Small intestine (tissue), 7 donors: Measurements from ENCODE around the gene COLQ. TPM values are rescaled to one million over a fixed set of nuclear protein-coding genes. Genes with fewer than 3 reads are reported as not detected.

Experiments used
- DNase-seq, 2 donors: peaks; one replicate each; pipeline versions ENCODE4 v3.0.0 to v3.0.0-alpha.2; 2013
- FAIRE-seq: peaks from 2 replicates; lab custom pipeline; 2012; peaks lifted over from hg19 to GRCh38; lab: Jason Lieb, UNC
- H3K27ac ChIP-seq, 3 donors: one replicate each; pipeline ENCODE4 v1.5.1; 2013; ENCODE audit warnings: low read length in 2 of 3, mild to moderate bottlenecking in 2 of 3, control low read depth in 1 of 3, inconsistent platforms in 1 of 3, low read depth in 1 of 3, moderate library complexity in 1 of 3
- H3K27me3 ChIP-seq, 3 donors: one replicate each; pipeline ENCODE4 v1.6.1; 2013; ENCODE audit warnings: low read length in 3 of 3, inconsistent platforms in 1 of 3; ENCODE audit not compliant: control insufficient read depth in 3 of 3, insufficient read depth in 3 of 3
- H3K36me3 ChIP-seq, 3 donors: one replicate each; pipeline ENCODE4 v1.6.1; 2013; ENCODE audit warnings: low read length in 3 of 3, inconsistent platforms in 1 of 3, low read depth in 1 of 3, mild to moderate bottlenecking in 1 of 3, moderate library complexity in 1 of 3; ENCODE audit not compliant: control insufficient read depth in 3 of 3, insufficient read depth in 2 of 3
- H3K4me1 ChIP-seq, 3 donors: one replicate each; pipeline ENCODE4 v1.6.1; 2013; ENCODE audit warnings: low read length in 2 of 3, inconsistent platforms in 1 of 3, low read depth in 1 of 3, mild to moderate bottlenecking in 1 of 3, moderate library complexity in 1 of 3; ENCODE audit not compliant: control insufficient read depth in 3 of 3, insufficient read depth in 2 of 3
- H3K4me3 ChIP-seq, 3 donors: one replicate each; pipeline ENCODE4 v1.5.1; 2013; ENCODE audit warnings: low read length in 3 of 3, control low read depth in 1 of 3, inconsistent platforms in 1 of 3, low read depth in 1 of 3, mild to moderate bottlenecking in 1 of 3, moderate library complexity in 1 of 3
- H3K9me3 ChIP-seq, 2 donors: one replicate each; pipeline ENCODE4 v1.6.1; 2013; ENCODE audit warnings: low read depth in 1 of 2, low read length in 1 of 2; ENCODE audit not compliant: control insufficient read depth in 2 of 2, insufficient read depth in 1 of 2
- WGBS, 3 donors: extraction: QIAGEN DNeasy Blood & Tissue Kit; methylation state at CpG; one replicate each; pipeline ENCODE4 v1.1.7; 2013; 5-methylcytosine and 5-hydroxymethylcytosine counted together
- polyA plus RNA-seq, 4 donors: library from polyadenylated mRNA; stranded (reverse) in 3 of 4; unstranded in 1 of 4; fragments of 200-250 nt in 3 of 4; fragments of 120-200 nt in 1 of 4; gene quantifications; one replicate each; pipeline versions ENCODE4 v1.2.1 to v1.2.3, GENCODE V29; 2013
- donor health status: healthy with polysubstance abuse.
- donor health status: control.
- donor health status: control.
- donor health status: Bipolar disorder and iron deficiency.
- donor health status: healthy.

The COLQ gene
- polyA plus RNA-seq, 4 donors: 0.81 to 3.6 (median 2.0) TPM

GRCh38 chr3:15454965-15455364, 66.5 kb downstream of the COLQ start:
- FAIRE-seq (no peak), DNase-seq (no peak)
- Histone ChIP-seq H3K27me3 (no peaks in the 10 kb centered on the region), H3K36me3 (peaks cover 0 to 24% (median 0%) of the 10 kb centered on the region in 3 donors), H3K4me1 (no peaks in the 10 kb centered on the region), H3K27ac (no peak overlapping the region), H3K9me3 (peaks cover 0 to 3% of the 10 kb centered on the region in 2 donors), H3K4me3 (no peak overlapping the region)

GRCh38 chr3:15453991-15454625, 67.4 kb downstream of the COLQ start:
- WGBS, 3 donors: 80 to 82% (median 81%) methylated on average over 9 of the region's 9 CpGs
- Histone ChIP-seq H3K4me1 (no peaks in the 10 kb centered on the region), H3K9me3 (peaks cover 0 to 3% of the 10 kb centered on the region in 2 donors), H3K27me3 (no peaks in the 10 kb centered on the region), H3K27ac (no peak overlapping the region), H3K36me3 (peaks cover 0 to 30% (median 0%) of the 10 kb centered on the region in 3 donors), H3K4me3 (no peak overlapping the region)
- FAIRE-seq (no peak), DNase-seq (no peak)

GRCh38 chr3:15453501-15453900, 68.0 kb downstream of the COLQ start:
- no peak for FAIRE-seq

GRCh38 chr3:15452961-15453360, 68.5 kb downstream of the COLQ start:
- Histone ChIP-seq H3K27ac (no peak overlapping the region), H3K36me3 (peaks cover 0 to 30% (median 0%) of the 10 kb centered on the region in 3 donors), H3K4me3 (no peak overlapping the region), H3K4me1 (no peaks in the 10 kb centered on the region), H3K27me3 (no peaks in the 10 kb centered on the region), H3K9me3 (no peaks in the 10 kb centered on the region)
- no peak for DNase-seq
- no peak for FAIRE-seq
- WGBS, 3 donors: 88 to 91% (median 88%) methylated on average over 5 of the region's 5 CpGs

More at GRCh38 chr3:15453501-15453900, 68.0 kb downstream of the COLQ start:
- Histone ChIP-seq H3K4me3 (no peak overlapping the region), H3K36me3 (peaks cover 0 to 30% (median 0%) of the 10 kb centered on the region in 3 donors), H3K27ac (no peak overlapping the region), H3K27me3 (no peaks in the 10 kb centered on the region), H3K9me3 (peaks cover 0 to 2% of the 10 kb centered on the region in 2 donors), H3K4me1 (no peaks in the 10 kb centered on the region)
- DNase-seq: no peak
- 90 to 92% (median 90%) methylated on average over 8 of the region's 8 CpGs for WGBS, 3 donors

GRCh38 chr3:15452156-15452555, 69.3 kb downstream of the COLQ start:
- Histone ChIP-seq H3K27me3 (no peaks in the 10 kb centered on the region), H3K36me3 (peaks cover 0 to 30% (median 0%) of the 10 kb centered on the region in 3 donors), H3K27ac (no peak overlapping the region), H3K9me3 (no peaks in the 10 kb centered on the region), H3K4me3 (no peak overlapping the region), H3K4me1 (no peaks in the 10 kb centered on the region)
- DNase-seq (no peak), FAIRE-seq (no peak)
- WGBS, 3 donors: 87 to 88% (median 87%) methylated on average over 9 of the region's 9 CpGs

- Histone ChIP-seq H3K27me3 (no peaks in the 10 kb centered on the region), H3K27ac (no peak overlapping the region), H3K4me1 (no peaks in the 10 kb centered on the region), H3K36me3 (peaks cover 0 to 30% (median 0%) of the 10 kb centered on the region in 3 donors), H3K9me3 (no peaks in the 10 kb centered on the region), H3K4me3 (no peak overlapping the region)
- no peak for FAIRE-seq
- no peak for DNase-seq
- WGBS, 3 donors: 89 to 91% (median 90%) methylated on average over 18 of the region's 18 CpGs
Observed at GRCh38 chr3:15451216-15452113, 70.0 kb downstream of the COLQ start.

GRCh38 chr3:15450438-15451215, 70.9 kb downstream of the COLQ start:
- H3K27me3 ChIP-seq: no peaks in the 10 kb centered on the region
- no peaks in the 10 kb centered on the region for H3K4me1 ChIP-seq
- peaks cover 0 to 24% (median 0%) of the 10 kb centered on the region in 3 donors for H3K36me3 ChIP-seq
- no peak for DNase-seq
- FAIRE-seq: no peak
- WGBS, 3 donors: 90 to 93% (median 92%) methylated on average over 12 of the region's 12 CpGs
- no peak overlapping the region for H3K27ac ChIP-seq
- no peaks in the 10 kb centered on the region for H3K9me3 ChIP-seq
- H3K4me3 ChIP-seq: no peak overlapping the region
